HEK293 (cell line): ENCODE results near the gene ZFPM1.

Experiments
- BCL11A ChIP-seq: fragments of 450-650 bp; formaldehyde crosslinking; IDR thresholded peaks from 2 replicates; pipeline ENCODE4 v1.5.1; 2016; ENCODE audit warnings: low read depth, missing biosample characterization, missing genetic modification characterization
- ELK4 ChIP-seq: IDR thresholded peaks from 2 replicates; pipeline ENCODE4 v1.6.1; 2011; ENCODE audit warnings: mild to moderate bottlenecking, low read depth, low read length, borderline replicate concordance
- HOXD13 ChIP-seq: sonication (generic); formaldehyde crosslinking; IDR thresholded peaks from 2 replicates; pipeline ENCODE4 v1.8.0; 2022; ENCODE audit warnings: missing genetic modification reagents, borderline replicate concordance
- SP7 ChIP-seq: fragments of 450-650 bp; formaldehyde crosslinking; IDR thresholded peaks from 2 replicates; pipeline ENCODE4 v1.5.1; 2016; ENCODE audit warnings: missing biosample characterization, missing genetic modification characterization
- TRIM28 ChIP-seq: IDR thresholded peaks from 2 replicates; pipeline ENCODE4 v1.6.1; 2011; ENCODE audit warnings: low read length, control low read depth, borderline replicate concordance
- ZNF112 ChIP-seq: fragments of 450-650 bp; formaldehyde crosslinking; IDR thresholded peaks from 2 replicates; pipeline ENCODE4 v1.5.0; 2017; ENCODE audit warnings: missing biosample characterization, missing genetic modification characterization
- ZNF311 ChIP-seq: fragments of 450-650 bp; formaldehyde crosslinking; IDR thresholded peaks from 2 replicates; pipeline ENCODE4 v1.5.1; 2017; ENCODE audit warnings: missing biosample characterization, missing genetic modification characterization, borderline replicate concordance
- ZNF473 ChIP-seq: fragments of 450-650 bp; formaldehyde crosslinking; IDR thresholded peaks from 2 replicates; pipeline ENCODE4 v1.5.1; 2017; ENCODE audit warnings: missing biosample characterization, missing genetic modification characterization
- TF ChIP-seq, protein P1 (sequence below): fragments of 450-650 bp; formaldehyde crosslinking; IDR thresholded peaks from 2 replicates; pipeline ENCODE4 v1.5.1; 2016; ENCODE audit warnings: missing biosample characterization, missing genetic modification characterization
- TF ChIP-seq, protein P2 (sequence below): fragments of 450-650 bp; formaldehyde crosslinking; IDR thresholded peaks from 2 replicates; pipeline ENCODE4 v1.5.1; 2016; ENCODE audit warnings: missing biosample characterization, missing genetic modification characterization, borderline replicate concordance

- TF ChIP-seq HOXD13 (no peak), ZNF311 (tag by site-specific recombination) (no peak), ZNF112 (tag by site-specific recombination) (no peak), ELK4 (no peak), ZNF473 (tag by site-specific recombination) (no peak), TRIM28 (no peak), BCL11A (tag by site-specific recombination) (no peak), SP7 (tag by site-specific recombination) (no peak)
- TF ChIP-seq, protein P1, sequence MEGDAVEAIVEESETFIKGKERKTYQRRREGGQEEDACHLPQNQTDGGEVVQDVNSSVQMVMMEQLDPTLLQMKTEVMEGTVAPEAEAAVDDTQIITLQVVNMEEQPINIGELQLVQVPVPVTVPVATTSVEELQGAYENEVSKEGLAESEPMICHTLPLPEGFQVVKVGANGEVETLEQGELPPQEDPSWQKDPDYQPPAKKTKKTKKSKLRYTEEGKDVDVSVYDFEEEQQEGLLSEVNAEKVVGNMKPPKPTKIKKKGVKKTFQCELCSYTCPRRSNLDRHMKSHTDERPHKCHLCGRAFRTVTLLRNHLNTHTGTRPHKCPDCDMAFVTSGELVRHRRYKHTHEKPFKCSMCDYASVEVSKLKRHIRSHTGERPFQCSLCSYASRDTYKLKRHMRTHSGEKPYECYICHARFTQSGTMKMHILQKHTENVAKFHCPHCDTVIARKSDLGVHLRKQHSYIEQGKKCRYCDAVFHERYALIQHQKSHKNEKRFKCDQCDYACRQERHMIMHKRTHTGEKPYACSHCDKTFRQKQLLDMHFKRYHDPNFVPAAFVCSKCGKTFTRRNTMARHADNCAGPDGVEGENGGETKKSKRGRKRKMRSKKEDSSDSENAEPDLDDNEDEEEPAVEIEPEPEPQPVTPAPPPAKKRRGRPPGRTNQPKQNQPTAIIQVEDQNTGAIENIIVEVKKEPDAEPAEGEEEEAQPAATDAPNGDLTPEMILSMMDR (tag by site-specific recombination) = no peak
- TF ChIP-seq, protein P2, sequence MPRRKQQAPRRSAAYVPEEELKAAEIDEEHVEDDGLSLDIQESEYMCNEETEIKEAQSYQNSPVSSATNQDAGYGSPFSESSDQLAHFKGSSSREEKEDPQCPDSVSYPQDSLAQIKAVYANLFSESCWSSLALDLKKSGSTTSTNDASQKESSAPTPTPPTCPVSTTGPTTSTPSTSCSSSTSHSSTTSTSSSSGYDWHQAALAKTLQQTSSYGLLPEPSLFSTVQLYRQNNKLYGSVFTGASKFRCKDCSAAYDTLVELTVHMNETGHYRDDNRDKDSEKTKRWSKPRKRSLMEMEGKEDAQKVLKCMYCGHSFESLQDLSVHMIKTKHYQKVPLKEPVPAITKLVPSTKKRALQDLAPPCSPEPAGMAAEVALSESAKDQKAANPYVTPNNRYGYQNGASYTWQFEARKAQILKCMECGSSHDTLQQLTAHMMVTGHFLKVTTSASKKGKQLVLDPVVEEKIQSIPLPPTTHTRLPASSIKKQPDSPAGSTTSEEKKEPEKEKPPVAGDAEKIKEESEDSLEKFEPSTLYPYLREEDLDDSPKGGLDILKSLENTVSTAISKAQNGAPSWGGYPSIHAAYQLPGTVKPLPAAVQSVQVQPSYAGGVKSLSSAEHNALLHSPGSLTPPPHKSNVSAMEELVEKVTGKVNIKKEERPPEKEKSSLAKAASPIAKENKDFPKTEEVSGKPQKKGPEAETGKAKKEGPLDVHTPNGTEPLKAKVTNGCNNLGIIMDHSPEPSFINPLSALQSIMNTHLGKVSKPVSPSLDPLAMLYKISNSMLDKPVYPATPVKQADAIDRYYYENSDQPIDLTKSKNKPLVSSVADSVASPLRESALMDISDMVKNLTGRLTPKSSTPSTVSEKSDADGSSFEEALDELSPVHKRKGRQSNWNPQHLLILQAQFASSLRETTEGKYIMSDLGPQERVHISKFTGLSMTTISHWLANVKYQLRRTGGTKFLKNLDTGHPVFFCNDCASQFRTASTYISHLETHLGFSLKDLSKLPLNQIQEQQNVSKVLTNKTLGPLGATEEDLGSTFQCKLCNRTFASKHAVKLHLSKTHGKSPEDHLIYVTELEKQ (tag by site-specific recombination) = no peak
These were observed 15.4 kb downstream of the ZFPM1 start for GRCh38 chr16:88468275-88469129.
